Fibroblast of skin of back (primary cell): ENCODE results near the gene POLA1.

ENCODE experiments used
- DNase-seq: peaks from one replicate; pipeline ENCODE4 v3.0.0-alpha.2; 2013

Gene POLA1

DNA sequence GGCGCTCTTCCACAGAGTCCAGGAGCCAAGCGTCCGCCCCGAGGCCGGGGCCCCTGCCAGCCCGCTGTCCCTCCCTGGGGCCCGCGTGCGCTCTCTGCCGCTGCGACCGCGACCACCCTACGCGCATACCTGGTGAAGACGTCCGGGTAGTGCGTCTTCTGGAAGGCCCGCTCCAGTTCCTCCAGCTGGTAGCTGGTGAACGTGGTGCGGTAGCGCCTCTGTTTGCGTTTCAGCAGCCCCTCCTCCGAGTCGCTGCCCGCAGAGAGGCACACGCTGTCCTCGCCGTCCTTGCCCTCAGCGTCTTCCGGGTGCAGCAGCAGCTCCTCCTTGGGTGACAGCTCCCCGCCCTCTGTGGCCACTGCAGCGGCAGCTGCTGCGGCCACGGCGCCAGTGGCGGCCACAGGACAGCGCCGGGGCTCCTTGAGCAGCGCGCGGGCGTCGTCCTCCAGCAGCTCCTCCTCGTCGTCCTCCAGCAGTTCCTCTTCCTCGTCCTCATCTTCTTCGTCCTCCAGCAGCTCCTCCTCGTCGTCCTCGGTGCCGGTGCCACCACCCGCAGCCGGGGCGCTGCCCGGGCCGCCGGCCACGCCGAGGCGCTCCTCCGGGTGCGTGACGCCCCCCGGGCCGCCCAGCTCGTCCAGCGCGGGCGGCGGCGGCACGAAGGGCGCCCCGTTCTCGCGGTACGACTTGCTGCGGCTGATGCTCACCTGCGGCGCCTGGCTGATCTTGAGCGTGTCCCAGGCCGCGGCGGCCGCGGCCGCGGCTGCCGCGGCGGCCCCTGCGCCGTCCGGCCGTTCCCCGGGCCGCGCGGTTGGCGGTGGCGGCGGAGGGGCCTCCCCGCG lies 319.3 kb downstream of the POLA1 start:
- DNase-seq: no peak

DNA sequence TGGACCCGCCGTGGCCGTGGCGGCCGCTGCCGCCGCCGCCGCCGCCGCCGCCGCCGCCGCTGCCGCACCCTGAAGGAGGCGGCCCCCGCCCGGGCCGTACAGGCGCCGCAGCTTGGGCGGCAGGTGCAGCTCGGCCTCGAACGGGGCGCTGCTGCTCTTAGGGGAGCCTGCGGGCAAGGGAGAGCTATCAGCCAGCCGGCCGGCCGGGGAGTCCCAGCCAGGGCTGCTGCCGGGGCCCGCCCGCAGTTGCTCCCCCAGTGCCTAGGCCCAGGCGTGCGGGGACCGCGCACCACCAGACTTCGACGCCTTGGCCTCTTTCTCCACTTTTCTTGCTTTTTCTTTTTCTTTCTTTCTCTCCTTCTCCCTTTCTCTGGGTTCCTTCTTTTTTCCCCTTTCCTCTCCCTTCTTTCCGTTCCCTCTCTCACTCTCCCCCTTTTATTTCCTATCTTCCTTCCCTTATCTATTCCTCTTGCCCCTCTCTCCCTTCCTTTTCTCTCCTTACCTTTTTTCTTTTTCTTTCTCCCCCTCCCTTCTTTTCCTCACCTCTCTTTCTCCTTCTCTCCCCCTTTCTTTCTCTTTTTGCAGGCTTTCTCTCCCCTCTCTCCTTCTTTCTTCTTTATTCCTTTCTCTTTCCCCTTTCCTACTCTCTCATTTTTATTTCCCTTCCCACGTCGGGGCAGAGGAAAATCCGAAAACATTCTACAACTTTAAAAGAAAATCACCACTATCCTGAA lies 320.1 kb downstream of the POLA1 start:
- DNase-seq: no peak

DNA sequence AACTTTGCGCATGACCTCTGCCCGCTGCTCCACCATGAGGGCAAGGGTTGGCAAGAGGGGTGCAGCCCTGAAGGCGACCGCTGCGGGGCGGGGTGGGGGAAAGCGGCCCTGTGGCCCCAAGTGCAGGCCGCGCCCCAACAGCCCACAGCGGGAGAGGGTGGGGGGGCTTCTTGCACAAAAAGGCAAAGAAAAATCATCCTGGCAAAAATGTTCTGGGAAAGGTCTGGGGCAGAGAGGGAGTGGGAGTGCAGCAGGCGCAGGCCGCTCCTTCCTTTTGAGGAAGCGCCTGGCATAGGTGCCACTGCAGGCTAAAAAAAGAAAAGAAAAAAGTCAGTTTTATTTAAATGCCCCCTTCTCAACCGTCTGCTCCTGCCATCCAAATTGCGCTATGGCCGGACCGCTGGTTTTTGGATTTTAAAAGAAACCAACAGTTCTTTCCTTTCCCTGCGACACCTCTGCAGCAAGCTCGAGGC lies 320.7 kb downstream of the POLA1 start:
- DNase-seq: no peak

DNA sequence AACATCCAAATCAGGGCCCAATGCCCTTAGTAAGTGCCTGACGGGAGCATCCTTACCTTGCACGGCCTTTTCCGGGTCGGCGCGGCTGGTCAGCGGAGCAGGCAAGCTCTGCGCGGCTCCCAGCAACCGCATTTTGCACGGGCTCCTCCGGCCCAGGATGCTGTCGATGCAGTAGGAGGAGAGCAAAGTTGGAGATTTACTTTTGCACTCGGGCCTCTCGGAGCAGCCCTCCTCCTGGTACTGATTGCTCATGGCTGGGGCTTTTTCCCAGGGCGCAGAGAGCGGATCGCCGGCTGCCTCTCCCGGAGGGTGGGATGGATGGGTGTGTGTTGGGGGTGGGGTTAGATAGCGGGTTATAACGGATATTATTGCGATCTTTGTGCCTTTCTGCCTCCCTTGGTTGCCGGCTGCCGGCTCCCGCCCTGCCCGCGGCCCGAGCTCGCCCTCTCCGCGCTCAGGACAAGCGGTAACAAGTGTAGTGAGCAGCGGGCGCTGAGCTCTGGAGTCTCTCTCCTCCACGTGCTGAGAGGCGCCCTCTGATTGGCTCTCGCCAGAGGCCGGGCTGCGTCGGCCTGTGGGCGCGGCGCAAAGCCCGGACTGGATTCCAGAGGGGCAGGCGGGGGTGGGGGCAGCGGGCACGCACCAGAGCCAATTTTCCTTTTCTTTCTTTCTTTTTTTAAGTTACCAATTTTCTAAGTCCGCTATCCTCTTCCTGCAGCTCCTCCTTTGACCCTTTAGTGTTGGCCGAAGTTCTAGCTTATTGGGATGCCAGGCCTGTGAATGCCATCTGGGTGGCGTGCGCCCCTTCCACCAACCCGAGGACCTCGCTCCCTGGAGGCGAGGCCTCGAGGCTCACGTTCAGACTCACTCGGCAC lies 322.0 kb downstream of the POLA1 start, which contains the start of gene ARX:
Gene ARX, minus strand, starts transcription at position 480 of the 875 bp plus-strand sequence. Its CDS starts 228 bp downstream, at position 252.
- DNase-seq: peak; percentile 59

DNA sequence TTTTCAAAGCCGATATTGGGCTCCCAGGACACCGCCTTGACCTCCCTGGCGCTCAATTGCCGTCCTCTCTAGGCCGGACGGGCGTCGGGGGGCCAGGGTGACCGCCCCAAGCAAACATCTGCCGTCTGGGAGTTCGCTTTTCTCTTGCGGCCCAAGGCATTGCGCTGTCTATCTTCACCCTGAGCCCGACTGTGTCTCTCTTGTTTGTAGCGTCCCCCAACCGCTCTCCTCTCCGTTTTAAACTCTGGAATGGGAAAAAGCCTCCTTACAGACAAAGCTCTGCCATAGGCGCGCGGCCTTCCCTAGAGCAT lies 322.6 kb downstream of the POLA1 start:
- DNase-seq: no peak

DNA sequence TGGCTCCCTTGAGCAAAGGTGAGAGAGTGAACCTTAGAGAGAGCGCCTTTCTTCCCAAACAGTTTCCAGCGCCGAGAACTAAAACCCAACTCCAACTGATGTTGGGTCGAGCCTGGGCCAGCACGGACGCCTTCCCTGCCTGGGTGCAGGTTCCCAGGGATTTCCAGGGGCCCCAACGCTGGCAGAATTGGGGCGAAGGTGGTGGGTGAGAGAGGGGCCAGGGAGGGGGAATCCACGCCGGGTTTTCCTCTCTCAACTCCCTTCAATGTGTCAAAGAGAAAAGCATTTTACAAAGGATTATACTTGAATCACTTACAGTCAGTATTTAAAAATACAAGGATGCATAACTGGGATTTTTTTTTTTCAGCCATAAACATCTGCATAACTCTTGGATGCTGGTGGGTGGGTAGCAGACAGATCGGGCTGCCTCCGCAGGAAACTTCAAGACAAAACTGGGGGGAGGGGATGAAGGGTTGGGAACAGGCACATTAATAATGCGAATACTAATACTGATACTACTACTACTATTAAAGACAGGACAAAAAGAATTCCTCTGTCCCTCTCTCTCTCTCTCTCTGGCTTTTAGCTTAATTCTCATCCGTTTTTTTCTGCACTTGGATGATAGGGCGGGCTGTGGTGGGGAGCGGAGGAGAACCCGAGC lies 323.4 kb downstream of the POLA1 start:
- DNase-seq: no peak

DNA sequence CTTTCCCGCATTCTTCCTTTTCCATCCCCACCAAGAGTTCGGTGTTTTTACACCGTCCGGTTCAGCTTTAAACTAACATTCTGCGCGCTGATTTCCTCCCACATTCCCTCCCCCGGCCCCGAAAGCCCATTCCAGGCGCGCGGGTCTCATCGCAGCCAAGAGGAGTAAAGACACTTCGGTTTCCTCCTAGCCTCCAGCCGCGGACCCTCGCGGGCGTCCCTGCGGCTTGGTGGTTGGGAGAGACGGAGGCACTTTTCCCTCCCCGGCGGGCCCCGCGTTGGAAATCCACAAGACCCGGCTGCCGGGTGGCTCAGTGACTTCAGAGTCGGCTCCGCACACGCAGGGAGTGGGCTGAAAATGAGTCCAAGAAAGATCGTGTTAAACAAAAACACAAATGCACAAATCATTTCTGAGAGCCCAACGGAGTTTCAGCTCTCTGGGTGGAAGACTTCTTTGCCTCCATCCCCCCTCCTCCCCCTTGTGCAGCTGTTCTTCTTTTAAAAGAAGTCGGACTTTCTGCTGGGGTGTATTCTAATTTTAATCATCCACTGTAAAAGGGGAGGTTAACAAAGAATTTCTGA lies 324.0 kb downstream of the POLA1 start:
- DNase-seq: no peak

DNA sequence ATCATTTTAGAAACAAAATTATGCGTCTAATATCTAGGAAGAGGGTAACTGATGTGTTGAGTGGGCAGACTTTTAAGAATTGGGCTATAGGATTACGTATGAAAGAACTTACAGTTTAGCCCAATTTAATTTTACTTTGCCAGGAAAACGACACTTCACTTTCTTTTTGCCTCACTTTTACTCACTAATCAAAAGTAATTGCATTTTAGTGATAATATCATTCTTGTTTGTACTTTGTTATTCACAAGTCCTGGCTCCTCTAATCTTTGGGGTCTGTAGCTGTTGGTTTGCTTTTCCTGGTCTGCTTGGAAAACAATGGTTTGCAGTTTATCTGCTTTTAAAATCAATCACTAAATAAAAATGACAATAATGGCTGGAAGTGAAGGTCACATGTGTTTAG lies 325.0 kb downstream of the POLA1 start:
- no peak for DNase-seq

DNA sequence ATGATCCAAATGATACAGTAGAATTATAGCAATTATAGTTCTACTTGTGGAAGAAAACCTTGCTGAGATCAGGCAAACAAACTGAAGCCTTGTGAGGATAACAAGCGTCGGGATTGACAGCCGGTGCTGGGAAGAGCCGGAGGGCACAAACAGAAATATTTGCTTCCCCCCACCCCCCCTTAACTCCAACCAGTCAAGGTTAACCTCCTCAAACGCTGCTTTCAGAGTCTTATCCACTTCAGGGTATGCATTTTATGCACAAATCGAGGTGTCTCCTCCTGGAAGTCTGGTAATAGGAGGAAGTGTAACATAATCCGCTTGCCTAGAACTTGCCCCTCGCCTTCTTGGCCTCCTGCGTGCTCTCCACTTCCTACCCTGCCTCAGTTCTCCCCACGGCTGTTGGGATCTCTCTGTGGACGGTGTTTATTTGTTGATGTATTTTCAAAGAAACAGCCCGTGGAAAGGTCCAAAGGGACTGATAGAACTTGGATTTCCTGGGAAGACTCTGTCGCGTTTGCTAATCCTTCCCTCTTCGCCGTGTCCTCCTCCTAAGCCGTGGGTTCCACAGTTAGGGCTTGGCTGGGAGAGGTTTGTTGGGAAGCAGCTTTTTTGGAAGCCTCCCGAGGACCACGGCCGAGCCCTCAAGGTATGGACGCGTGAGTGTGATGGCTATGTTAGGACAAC lies 326.1 kb downstream of the POLA1 start:
- no peak for DNase-seq

DNA sequence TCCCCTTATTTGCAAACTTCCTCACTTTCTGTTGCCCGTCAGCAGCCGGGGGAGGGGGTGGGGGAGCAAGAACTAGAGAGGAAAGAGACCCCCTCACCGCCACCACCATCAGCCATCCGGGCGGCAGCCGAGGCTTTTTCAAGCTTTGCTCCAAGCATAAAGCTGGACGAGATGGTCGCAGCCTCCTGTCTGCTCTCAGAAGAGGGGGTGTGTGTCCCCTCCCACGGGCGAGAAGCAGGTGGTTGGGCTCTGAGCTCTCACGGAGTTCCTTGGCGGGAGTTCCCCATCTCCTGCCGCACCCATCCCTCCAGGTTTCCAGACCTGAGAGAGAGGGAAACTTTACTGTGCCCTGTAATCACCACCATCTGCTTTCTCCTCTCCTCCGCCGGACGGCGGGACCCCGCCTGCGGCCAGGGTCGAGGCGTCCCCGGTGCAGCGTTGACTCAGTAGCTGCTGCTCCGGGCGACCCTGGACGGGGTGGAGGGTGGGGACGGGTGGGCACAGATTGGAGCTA lies 326.7 kb downstream of the POLA1 start:
- DNase-seq: no peak

DNA sequence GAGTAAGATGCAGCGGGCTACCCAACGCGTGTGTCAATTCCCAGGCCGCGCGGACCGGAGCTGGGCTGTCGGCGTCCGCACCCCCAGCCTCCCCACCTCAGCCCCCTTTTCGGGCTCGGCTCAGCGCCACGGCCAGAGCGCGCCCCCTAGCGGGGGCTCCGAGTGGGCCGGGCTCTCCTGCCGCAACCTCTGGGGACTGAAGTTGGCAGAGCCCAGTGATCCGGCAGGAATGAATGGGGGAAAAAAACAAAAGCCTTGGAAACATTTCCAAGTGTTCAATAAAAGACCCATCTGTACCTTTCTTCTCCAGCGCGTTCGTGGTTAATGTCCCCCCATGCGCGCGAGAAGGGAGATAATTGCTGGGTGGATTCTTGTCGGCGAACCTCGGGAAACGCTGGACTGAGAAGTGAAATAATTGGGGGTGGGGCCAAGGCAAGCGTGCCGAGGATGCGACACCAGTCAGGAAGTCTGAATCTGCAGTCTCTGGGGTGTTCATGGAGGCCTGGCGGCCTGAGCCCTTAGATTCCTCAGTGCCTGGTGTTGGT lies 327.3 kb downstream of the POLA1 start:
- peak; percentile 12 for DNase-seq

DNA sequence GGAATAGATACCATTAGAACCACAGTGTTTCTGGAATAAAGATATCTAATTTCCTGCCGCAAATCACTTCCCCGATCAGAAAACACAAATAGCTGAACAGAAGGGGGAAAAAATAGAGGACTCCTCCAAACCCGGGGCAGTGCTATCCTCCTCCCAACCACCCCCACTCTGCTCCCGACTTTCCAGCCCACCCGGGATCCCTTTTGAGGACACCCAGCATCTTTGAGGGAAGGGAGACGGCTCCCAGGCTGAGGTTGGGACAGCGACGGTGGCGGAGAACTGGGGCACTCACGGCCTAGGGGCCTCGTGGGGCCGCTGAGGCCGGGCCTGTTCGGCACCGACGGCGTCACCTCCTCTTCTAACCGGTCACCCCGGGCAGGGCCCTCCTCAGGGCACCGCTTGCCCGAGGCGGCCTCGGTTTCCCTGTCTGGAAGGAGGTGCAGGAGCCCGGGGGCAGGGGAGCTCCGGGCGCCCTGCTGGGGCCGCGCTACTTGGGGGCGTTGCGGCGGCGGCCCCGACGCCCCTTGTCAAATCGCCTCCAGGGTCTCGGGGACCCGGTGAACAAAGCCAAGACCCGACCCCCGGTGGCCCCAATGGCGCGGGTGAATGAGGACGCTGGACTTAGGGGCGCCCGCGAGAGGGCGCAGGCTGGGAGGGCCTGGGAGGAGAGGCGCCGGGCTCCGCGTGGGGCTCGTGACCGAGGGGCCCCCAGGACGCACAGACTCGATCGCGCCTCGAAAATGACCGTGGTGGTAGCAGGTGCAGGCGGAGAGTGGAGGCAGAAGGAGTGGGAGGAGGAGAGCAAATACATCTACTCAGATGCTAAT lies 329.0 kb downstream of the POLA1 start:
- no peak for DNase-seq

DNA sequence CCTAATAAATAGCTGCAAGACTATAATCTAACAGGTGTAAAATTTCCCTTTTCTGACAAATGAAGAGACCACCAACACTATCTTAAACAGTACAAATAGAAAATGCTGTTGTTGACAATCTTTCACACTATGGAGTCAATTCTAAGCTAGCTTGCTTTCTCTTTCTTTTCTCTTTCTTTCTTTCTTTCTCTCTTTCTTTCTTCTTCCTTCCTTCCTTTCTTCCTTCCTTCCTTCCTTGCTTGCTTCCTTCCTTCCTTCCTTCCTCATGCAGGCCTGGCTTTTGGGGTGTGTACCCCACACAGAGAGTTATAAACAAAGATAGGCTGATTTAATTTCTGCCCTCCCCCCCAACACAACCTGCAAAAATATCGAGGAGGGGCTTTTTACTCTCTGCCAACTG lies 330.2 kb downstream of the POLA1 start:
- no peak for DNase-seq

DNA sequence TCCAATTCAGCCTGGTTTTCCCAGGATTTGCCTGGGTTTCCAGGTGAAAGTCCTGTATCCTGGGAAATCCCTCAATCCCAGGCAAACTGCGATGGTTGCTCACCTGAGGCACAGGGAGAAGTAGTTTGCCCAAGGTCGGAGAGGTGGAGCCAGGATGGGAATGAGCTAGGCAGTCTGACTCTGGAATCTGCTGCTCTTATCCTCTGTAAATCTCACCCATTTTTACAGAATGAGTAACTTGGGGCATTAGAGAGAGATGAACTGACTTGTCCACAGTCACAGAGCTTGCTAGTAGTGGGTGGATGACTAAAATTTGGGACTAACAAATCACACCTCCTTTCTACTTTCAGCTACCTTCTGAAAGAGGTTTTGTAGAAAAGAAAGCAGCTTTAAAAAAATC lies 331.9 kb downstream of the POLA1 start:
- DNase-seq: no peak

DNA sequence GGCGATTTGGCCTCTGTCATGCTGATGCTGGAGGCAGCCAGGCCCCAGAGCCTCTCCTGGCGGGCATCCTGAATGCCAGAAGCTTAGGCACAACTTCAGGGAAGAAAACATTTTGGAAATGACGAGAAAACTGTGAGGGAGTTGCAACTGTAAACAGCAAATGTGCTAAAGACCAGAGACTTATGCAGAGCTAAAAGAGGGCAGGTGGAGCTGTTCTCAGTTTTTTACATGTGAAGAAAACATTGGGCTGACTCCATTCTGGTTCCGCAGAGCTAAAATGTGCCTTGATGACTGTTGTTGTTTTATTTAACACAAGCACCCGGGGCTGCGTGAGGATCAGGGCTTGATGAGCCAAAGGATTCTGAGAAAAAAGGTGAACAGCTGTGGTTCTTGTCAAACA lies 332.9 kb downstream of the POLA1 start:
- DNase-seq: no peak

DNA sequence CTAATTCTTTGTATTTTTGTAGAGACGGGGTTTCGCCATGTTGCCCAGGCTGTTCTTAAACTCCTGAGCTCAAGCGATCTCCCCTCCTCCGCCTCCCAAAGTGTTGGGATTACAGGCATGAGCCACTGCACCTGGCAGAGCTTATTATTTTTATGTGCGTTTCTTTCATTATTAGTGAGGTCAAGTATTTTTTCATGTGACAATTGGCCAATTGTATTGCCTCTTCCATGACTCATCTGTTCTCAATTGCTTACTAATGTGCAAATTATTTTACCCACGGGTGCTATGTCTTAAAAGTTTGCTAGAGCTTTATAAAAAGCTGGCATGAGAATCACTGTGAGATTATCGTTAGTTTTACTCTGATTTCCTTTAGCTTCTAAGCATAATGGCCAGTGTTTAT lies 335.0 kb downstream of the POLA1 start:
- DNase-seq: peak; percentile 61

DNA sequence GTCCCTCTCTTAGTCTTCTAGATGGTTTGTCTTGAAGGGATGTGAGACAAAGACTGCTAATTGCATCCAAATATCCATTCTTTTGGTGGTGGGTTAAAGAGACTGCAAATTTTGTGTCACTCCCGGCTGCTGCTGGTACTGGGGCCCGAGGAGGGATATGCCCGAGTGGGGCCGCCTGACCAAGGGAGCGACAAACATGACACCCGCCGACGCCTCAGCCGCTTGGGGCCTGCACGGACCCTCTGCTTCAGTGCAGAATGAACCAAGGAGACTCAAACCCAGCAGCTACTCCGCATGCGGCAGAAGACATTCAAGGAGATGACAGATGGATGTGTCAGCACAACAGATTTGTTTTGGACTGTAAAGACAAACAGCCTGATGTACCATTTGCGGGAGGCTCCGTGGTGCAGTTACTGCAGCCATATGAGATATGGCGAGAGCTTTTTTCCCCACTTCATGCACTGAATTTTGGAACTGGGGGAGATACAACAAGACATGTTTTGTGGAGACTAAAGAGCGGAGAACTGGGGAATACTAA lies 335.6 kb downstream of the POLA1 start:
- no peak for DNase-seq

DNA sequence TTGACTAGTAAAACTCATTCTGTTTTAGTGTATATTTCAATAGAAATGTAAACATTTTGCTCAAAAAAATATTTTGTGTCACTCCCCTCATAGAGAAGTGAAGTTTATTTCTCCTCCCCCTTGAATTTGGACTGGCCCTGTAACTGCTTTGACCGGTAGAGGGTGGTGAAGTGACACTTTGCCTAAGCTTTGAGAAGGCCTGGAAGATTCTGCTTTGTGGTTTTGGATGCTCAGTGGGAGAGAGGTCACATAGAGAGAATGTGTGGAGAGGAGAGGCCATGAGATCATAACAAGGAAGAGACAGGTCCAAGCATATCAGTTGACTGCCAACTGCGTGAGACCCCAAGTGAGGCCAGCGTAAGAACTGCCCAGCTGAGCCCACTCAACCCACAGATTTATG lies 341.2 kb downstream of the POLA1 start:
- DNase-seq: peak; percentile 25

DNA sequence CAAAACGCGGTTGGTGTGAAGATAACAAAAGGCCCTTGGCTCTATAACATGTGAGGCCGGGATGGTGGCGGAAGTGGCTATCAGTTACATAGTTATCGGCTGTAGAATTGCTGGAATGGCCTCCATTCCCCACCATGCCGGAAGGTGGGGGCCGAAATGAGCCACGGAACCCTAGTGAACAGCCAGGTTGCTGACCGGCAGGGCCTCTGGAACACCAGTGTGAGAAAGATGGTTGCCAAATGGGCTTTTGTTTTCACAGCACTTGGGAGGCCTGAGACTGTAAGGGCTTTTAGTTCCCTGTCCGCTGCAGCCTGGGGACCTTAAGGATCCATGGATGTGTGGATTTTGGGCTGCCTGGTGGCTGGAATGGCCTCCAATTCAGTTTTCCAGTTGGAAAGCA lies 345.3 kb downstream of the POLA1 start:
- no peak for DNase-seq

DNA sequence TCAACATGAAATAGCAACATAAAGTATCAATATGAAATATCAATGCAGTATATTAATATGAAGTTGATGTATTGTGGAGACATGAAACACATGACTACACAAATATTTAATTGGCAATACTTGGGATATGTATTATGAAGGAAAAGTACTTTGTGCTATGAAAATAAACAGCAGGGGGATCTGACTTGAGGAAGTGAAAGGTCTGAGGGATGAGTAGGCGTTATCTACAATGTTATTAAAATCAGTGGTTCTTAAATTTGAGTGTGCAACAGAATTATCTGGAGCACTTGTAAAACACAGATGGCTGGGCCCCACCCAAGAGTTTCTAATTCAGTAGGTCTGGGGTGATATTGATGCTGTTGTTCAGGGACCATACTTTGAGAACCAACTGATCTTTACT lies 349.5 kb downstream of the POLA1 start:
- no peak for DNase-seq
